Stimulated activated CD4-positive, alpha-beta T cell treated with anti-CD3 and anti-CD28 coated beads, Interleukin-15, amount 100 ng/mL, for 24 hours (primary cell): Measurements from ENCODE around the gene CA10.

Experiments
- DNase-seq: peaks from one replicate; pipeline ENCODE4 v3.0.0-alpha.2; 2020

CA10 gene

DNA sequence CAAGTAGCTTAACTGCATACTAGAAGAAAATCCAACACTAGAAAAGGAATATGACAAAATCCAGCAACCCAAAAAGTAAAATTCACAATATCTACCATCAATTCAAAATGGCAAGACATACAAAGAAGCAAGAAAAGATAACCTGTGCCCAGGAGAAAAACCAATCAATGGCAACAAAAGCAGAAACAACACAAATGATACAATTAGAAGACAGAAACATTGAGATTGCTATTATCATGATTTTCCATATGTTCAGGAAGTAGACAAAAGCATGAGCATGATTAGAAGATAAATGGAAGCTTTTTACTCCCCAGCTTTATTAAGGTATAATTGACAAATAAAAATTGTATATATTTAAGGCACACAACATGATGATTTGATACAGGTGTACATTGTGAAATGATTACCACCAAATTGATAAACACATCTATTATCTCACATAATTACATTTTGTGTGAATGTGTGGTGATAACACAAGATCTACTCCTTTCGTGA lies 117.3 kb downstream of the CA10 start:
- DNase-seq = no peak

GRCh38 chr17:52036416-52036815 lies 122.1 kb downstream of the CA10 start:
- no peak for DNase-seq

- no peak for DNase-seq
Measured at GRCh38 chr17:52035336-52035915, 123.1 kb downstream of the CA10 start.

DNA sequence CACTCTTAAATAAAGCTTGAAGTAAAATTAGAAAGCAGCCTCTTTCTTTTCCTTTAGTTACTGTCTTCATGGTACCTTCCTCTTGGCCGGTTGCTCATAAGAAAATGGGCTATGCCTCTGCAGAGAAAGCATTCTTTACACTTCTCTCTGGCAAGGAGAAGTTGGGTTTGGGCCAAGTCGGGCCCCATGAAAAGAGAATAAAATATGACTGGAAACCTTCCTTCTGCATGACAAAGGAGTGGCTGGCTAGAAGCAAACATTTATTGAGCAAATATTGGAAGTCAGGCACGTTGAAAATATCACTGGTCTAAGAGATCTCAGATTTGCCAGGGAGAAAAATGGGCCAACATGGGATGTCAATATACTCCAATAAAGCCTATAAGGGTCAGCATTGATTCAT lies 126.1 kb downstream of the CA10 start:
- DNase-seq = no peak

- DNase-seq = no peak
Measured at GRCh38 chr17:52030052-52030451, 128.5 kb downstream of the CA10 start.

GRCh38 chr17:52027620-52028295 lies 130.8 kb downstream of the CA10 start:
- DNase-seq = no peak

GRCh38 chr17:52027081-52027480 lies 131.4 kb downstream of the CA10 start:
- no peak for DNase-seq

DNA sequence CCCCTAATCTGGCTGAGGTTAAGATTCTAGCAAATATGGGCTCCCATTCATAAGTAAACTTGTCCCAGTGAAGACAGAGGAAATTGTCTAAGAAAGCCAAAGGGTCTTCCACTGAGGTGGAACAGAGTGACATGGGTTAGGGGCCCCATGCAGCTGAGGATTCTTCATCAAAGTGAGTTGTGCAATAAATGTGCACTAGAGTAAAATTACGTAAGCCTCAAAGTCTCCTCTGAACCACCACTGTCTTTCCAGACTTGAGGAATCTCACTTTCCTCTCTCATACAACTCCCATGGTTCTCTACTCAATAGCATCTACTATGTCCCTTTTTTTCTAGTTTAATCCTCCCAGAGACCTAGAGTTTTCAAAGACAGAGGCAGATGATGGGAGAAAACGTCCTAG lies 132.4 kb downstream of the CA10 start:
- no peak for DNase-seq

- no peak for DNase-seq
Measured at GRCh38 chr17:52025236-52025635, 133.3 kb downstream of the CA10 start.

GRCh38 chr17:52024300-52024870 lies 134.1 kb downstream of the CA10 start:
- no peak for DNase-seq

DNA sequence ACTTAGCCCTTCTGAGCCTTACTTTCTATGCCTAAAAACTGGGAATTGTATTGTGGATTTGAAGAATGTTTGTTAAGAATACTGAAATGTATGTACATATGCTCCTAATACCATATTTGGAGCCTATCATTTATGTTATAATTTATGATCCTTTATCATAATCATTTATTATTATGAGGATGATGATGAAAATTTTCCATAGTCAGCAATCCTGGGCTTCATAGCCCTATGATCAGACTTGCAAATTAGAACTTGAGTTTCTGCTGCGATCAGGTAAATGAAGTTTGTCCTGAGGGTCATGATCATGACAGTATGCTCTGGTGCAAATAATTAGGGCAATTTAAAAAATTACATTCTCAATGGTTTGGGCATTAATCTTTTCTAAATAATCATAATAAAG lies 147.4 kb downstream of the CA10 start:
- no peak for DNase-seq

GRCh38 chr17:51999654-52000053 lies 158.9 kb downstream of the CA10 start:
- no peak for DNase-seq

- DNase-seq = no peak
Measured at GRCh38 chr17:51997723-51998122, 160.8 kb downstream of the CA10 start.

GRCh38 chr17:51995797-51996403 lies 162.6 kb downstream of the CA10 start:
- DNase-seq = no peak

GRCh38 chr17:51992864-51993416 lies 165.6 kb downstream of the CA10 start:
- no peak for DNase-seq

- no peak for DNase-seq
Measured at GRCh38 chr17:51971121-51971520, 187.4 kb downstream of the CA10 start.

DNA sequence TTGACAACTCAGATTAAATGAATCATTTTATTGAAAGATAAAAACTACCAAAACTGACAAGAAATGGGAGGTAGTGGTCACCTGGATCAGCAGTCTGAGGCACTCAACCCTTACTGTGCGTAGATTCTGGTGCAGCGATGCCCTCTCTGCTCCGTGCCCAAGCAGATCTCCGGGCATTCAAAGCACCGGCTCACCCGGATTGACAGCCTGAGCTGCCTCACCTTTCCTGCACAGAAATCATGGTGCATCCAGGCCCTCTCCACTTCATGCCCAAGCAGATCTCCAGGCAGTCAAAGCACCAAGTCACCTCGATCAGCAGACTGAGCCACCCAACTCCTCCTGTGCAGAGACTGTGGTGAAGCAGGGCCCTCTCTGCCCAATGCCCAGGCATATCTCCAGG lies 196.8 kb downstream of the CA10 start:
- DNase-seq = no peak

- no peak for DNase-seq
Measured at GRCh38 chr17:51957786-51958185, 200.7 kb downstream of the CA10 start.

- no peak for DNase-seq
Measured at GRCh38 chr17:51955245-51955644, 203.3 kb downstream of the CA10 start.

GRCh38 chr17:51954232-51954765 lies 204.2 kb downstream of the CA10 start:
- no peak for DNase-seq

DNA sequence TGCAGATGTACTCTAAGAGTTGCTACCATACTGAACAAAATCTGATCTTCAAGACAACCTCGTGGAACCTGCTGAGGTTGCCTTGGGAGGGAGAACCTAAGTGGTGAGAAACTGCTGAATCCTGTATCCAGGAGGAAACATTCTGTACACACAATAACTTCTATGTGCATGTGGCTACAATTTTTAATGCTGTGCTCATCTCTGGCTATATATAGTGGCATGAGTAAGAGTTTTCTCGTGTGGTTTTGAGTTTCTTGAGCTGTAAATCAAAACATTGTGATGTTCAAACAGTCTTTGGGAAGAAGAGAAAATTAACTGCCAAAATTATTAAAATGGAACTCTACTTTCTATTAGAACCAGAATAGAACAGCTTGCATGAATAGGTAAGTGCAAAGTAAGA lies 206.8 kb downstream of the CA10 start:
- no peak for DNase-seq

DNA sequence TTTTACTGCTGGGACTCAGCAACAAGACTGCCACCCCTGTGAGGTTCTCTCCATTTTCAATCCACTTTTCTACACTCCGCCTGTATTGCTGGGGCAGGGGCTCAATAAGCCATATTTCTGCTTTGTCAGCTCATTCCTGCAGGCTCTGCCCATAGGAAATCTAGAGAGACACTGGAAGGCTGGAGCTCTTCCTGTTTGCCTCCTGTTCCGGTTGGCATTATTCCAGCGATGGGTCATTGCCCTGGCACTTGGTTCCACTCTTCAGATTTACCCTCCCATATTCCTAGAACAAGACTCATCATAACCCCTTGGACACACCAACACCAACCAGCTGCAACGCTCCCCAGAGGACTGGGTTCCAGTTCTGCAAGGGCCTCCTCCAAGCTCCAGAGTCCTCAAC lies 210.4 kb downstream of the CA10 start:
- DNase-seq = no peak

GRCh38 chr17:51947160-51947735 lies 211.3 kb downstream of the CA10 start:
- no peak for DNase-seq
